GM19099 (cell line): Measurements from ENCODE around the gene SNCA.

Experiments used
- POLR2A ChIP-seq: IDR thresholded peaks from 3 replicates; pipeline ENCODE4 v1.6.1; 2011; ENCODE audit warnings: low read depth; ENCODE audit not compliant: insufficient read length; ENCODE audit errors: extremely low read depth

Gene SNCA

GRCh38 chr4:89788206-89789072, 48.5 kb downstream of the SNCA start:
- TF ChIP-seq POLR2A: no peak

GRCh38 chr4:89784686-89785231, 52.2 kb downstream of the SNCA start:
- no peak for TF ChIP-seq POLR2A

GRCh38 chr4:89781321-89781720, 55.6 kb downstream of the SNCA start:
- TF ChIP-seq POLR2A: no peak

GRCh38 chr4:89773805-89774204, 63.2 kb downstream of the SNCA start:
- TF ChIP-seq POLR2A: no peak

- TF ChIP-seq POLR2A: no peak
Measured at GRCh38 chr4:89769856-89770255, 67.1 kb downstream of the SNCA start.

GRCh38 chr4:89767924-89768323, 69.0 kb downstream of the SNCA start:
- TF ChIP-seq POLR2A: no peak

- no peak for TF ChIP-seq POLR2A
Measured at GRCh38 chr4:89765966-89766365, 71.0 kb downstream of the SNCA start.

- no peak for TF ChIP-seq POLR2A
Measured at GRCh38 chr4:89765528-89765927, 71.4 kb downstream of the SNCA start.

- no peak for TF ChIP-seq POLR2A
Measured at GRCh38 chr4:89762311-89762710, 74.7 kb downstream of the SNCA start.

- TF ChIP-seq POLR2A: no peak
Measured at GRCh38 chr4:89759426-89759825, 77.5 kb downstream of the SNCA start.

GRCh38 chr4:89757154-89757719, 79.7 kb downstream of the SNCA start:
- no peak for TF ChIP-seq POLR2A

GRCh38 chr4:89755220-89755619, 81.7 kb downstream of the SNCA start:
- no peak for TF ChIP-seq POLR2A

- no peak for TF ChIP-seq POLR2A
Measured at GRCh38 chr4:89754531-89754930, 82.4 kb downstream of the SNCA start.

- TF ChIP-seq POLR2A: no peak
Measured at GRCh38 chr4:89753601-89754066, 83.3 kb downstream of the SNCA start.

GRCh38 chr4:89752932-89753598, 83.9 kb downstream of the SNCA start:
- no peak for TF ChIP-seq POLR2A
